Tibial artery (tissue), 4 donors: ENCODE data around the gene HIF1A.
"Not testable (repeated sequence)": the region's sequence is repeated elsewhere in the genome, so short reads cannot be mapped to it uniquely, and the experiment has no call there.

Experiments
- DNase-seq, 2 donors: peaks; one replicate each; pipeline ENCODE4 v3.0.0-alpha.2; 2019
- H3K27ac ChIP-seq, 2 donors: fragments of 200-600 bp; sonication (generic) in 1 of 2; 1 replicate in 1 of 2; 2 replicates in 1 of 2; pipeline ENCODE4 v1.5.1; 2018 to 2019; ENCODE audit warnings: mild to moderate bottlenecking in 1 of 2
- H3K27me3 ChIP-seq, 2 donors: fragments of 200-600 bp; sonication (generic) in 1 of 2; one replicate each; pipeline versions ENCODE4 v1.5.1 to v1.6.0; 2016 to 2019
- H3K36me3 ChIP-seq, 3 donors: fragments of 200-600 bp; sonication (generic) in 2 of 3; one replicate each; pipeline ENCODE4 v1.5.1; 2016 to 2019; ENCODE audit warnings: mild to moderate bottlenecking in 2 of 3
- H3K4me1 ChIP-seq, 4 donors: fragments of 200-600 bp; sonication (generic) in 2 of 4; 1 replicate in 3 of 4; 2 replicates in 1 of 4; pipeline ENCODE4 v1.5.1; 2016 to 2019
- H3K4me3 ChIP-seq, 2 donors: fragments of 200-600 bp; sonication (generic) in 1 of 2; 1 replicate in 1 of 2; 2 replicates in 1 of 2; pipeline ENCODE4 v1.5.1; 2018 to 2019; ENCODE audit warnings: mild to moderate bottlenecking in 2 of 2
- H3K9me3 ChIP-seq, 3 donors: fragments of 200-600 bp; sonication (generic) in 1 of 3; one replicate each; pipeline ENCODE4 v1.5.1; 2016 to 2019
- intact Hi-C: fragments of 100-400 bp; cut with DNase I; formaldehyde crosslinking; loops from one replicate; pipeline ENCODE4 v1.15.0; 2023; ENCODE audit warnings: low total_unique reads
- TF ChIP-seq, protein P1 (sequence below), 2 experiments: fragments of 200-600 bp in 1 of 2; fragments of 450-650 bp in 1 of 2; IDR thresholded peaks; one replicate each; pipeline ENCODE4 v1.5.1; 2017 to 2019; ENCODE audit warnings: antibody characterized with exemption in 2 of 2, mild to moderate bottlenecking in 1 of 2, moderate library complexity in 1 of 2

The HIF1A gene

DNA sequence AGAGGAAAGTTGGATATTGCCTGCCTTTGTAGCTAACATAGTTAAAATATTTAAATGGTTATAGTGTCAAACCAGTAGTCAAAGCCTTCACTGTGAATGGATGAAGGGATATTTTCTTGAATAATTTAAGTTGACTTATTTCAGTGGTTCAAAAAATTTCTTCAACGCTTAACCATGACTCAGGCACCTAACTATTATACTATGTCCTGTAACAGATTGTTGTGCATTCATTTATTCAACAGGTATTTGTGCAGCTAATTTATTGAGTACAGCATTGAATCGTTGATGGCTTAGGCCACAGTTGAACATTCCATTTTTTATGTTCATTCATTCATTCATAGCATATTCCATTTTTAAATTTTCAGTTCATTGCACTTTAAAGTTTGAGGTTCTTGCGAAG lies 9.2 kb downstream of the HIF1A start:
- Histone ChIP-seq H3K27me3 (no peaks in the 10 kb centered on the region), H3K4me3 (no peak overlapping the region), H3K27ac (no peak overlapping the region), H3K4me1 (peaks cover 0 to 51% (median 2%) of the 10 kb centered on the region in 4 donors), H3K9me3 (no peaks in the 10 kb centered on the region), H3K36me3 (no peaks in the 10 kb centered on the region)
- DNase-seq, result no peak
- TF ChIP-seq, protein P1, sequence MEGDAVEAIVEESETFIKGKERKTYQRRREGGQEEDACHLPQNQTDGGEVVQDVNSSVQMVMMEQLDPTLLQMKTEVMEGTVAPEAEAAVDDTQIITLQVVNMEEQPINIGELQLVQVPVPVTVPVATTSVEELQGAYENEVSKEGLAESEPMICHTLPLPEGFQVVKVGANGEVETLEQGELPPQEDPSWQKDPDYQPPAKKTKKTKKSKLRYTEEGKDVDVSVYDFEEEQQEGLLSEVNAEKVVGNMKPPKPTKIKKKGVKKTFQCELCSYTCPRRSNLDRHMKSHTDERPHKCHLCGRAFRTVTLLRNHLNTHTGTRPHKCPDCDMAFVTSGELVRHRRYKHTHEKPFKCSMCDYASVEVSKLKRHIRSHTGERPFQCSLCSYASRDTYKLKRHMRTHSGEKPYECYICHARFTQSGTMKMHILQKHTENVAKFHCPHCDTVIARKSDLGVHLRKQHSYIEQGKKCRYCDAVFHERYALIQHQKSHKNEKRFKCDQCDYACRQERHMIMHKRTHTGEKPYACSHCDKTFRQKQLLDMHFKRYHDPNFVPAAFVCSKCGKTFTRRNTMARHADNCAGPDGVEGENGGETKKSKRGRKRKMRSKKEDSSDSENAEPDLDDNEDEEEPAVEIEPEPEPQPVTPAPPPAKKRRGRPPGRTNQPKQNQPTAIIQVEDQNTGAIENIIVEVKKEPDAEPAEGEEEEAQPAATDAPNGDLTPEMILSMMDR (IDR thresholded peaks at IDR 0.05), result no peak
- intact Hi-C loops, result no loop called here

DNA sequence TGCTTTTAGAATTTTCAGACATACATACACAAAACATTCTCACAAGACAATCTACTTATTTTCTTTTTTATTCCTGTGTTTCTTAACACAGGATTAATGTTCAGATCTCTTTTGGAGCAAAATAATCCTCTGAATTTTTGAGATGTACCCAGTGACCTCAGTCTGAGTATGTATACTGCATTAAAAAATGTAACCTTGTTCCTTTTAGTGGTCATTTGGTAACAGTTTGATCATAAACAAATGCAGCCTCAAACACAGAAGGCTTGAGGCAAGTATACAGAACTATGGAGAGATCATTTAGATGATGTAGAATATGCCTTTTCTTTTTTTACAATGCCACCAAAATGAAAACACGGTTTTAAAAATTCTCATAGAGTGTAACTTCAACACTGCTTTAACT lies 9.7 kb downstream of the HIF1A start:
- intact Hi-C loops, result no loop called here
- TF ChIP-seq, protein P1 (IDR thresholded peaks at IDR 0.05), result no peak
- Histone ChIP-seq H3K9me3 (no peaks in the 10 kb centered on the region), H3K27ac (no peak overlapping the region), H3K4me1 (peaks cover 0 to 46% (median 2%) of the 10 kb centered on the region in 4 donors), H3K36me3 (no peaks in the 10 kb centered on the region), H3K4me3 (no peak overlapping the region), H3K27me3 (no peaks in the 10 kb centered on the region)
- no peak for DNase-seq

DNA sequence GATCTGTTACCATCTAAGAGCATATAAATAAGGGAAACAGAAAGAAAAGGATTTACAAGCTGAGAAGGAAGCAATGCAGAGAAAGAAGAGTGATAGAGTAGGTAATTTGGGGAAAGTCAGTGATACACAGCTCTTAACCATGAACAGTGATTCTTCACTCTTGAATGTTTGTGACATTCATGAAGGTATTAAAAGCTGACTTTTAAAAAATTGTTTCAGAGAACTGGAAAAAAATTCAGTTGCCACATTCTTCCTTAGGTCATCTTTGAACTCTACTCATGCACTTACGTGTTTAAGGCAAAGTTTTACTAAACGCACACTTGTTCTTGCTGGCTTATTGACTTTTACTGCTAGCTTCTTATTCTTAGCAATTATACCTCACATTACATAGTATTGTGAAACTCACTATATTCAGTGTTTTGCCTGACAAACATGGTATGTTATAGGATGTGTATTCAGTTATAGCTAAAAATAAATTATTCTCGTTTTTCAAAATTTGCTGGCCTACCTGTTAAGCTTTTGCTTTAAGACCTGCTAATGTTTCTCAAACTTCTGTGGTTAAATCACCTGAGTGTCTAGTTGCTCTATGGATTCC lies 10.9 kb downstream of the HIF1A start:
- no peaks in the 10 kb centered on the region for H3K27me3 ChIP-seq
- intact Hi-C loops, result no loop called here
- TF ChIP-seq, protein P1 (IDR thresholded peaks at IDR 0.05), result no peak
- no peak for DNase-seq
- H3K27ac ChIP-seq, result no peak overlapping the region
- no peak overlapping the region for H3K4me3 ChIP-seq
- H3K36me3 ChIP-seq, result no peaks in the 10 kb centered on the region
- peaks cover 0 to 43% (median 2%) of the 10 kb centered on the region in 4 donors for H3K4me1 ChIP-seq
- H3K9me3 ChIP-seq, result no peaks in the 10 kb centered on the region

DNA sequence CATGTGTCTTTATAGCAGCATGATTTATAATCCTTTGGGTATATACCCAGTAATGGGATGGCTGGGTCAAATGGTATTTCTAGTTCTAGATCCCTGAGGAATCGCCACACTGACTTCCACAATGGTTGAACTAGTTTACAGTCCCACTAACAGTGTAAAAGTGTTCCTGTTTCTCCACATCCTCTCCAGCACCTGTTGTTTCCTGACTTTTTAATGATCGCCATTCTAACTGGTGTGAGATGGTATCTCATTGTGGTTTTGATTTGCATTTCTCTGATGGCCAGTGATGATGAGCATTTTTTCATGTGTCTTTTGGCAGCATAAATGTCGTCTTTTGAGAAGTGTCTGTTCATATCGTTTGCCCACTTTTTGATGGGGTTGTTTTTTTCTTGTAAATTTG lies 12.5 kb downstream of the HIF1A start:
- H3K36me3 ChIP-seq, H3K27ac ChIP-seq, H3K4me3 ChIP-seq, H3K9me3 ChIP-seq, intact Hi-C loops, DNase-seq, H3K27me3 ChIP-seq: not testable (repeated sequence)
- H3K4me1 ChIP-seq, result peaks cover 0 to 49% (median 4%) of the 10 kb centered on the region in 4 donors

DNA sequence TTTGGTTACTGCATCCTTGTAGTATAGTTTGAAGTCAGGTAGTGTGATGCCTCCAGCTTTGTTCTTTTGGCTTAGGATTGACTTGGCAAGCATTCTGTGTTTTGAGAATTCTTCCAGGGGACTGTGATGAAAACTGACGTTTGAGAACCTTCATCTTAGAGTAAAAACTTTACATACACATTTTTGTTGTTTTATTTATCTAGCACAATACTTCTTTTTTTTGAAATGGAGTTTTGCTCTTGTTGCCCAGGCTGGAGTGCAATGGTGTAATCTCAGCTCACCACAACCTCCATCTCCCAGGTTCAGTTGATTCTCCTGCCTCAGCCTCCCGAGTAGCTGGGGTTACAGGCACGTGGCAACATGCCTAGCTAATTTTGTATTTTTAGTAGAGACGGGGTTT lies 13.4 kb downstream of the HIF1A start:
- H3K27me3 ChIP-seq, H3K4me3 ChIP-seq, intact Hi-C loops, H3K9me3 ChIP-seq, H3K27ac ChIP-seq, DNase-seq, H3K36me3 ChIP-seq: not testable (repeated sequence)
- peaks cover 0 to 47% (median 4%) of the 10 kb centered on the region in 4 donors for H3K4me1 ChIP-seq

DNA sequence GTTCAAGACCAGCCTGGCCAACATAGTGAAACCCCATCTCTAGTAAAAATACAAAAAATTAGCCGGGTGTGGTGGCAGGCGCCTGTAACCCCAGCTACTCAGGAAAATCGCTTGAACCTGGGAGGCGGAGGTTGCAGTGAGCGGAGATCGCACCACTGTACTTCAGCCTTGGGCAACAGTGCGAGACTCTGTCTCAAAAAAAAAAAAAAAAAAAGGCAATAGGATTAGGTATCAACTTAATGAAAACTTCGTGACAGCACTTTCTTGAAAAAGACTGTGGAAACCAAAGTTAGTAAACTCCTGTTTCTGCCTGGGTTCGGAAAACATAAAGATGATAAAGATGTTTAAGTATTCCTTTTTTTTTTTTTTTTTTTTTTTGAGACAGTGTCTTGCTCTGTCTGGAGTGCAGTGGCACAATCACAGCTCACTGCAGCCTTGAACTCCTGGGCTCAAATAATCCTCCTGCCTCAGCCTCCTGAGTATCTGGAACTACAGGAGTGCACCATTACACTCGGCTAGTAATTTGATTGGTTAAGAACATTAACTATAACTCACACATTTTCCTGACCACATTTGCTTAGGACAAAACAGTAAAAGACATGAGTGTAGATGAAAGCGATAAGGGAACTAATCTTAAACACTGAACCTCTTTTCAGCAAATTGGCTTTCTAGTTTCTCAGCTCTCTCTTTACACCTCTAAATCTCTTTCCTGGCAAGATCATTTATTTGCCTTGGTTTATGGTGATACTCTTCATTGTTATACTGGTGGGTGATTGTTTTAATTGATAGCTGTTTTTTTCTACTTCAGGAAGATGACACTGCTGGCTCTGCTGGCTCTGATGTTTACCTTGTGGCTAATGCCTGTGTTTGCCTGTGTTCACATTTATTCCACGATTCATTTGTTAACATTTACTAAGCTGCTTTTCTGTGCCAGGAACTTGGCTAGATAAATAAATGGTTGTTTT lies 15.8 kb downstream of the HIF1A start:
- Histone ChIP-seq H3K4me3 (no peak overlapping the region), H3K36me3 (no peaks in the 10 kb centered on the region), H3K9me3 (no peaks in the 10 kb centered on the region), H3K4me1 (peaks cover 0 to 60% (median 9%) of the 10 kb centered on the region in 4 donors), H3K27ac (no peak overlapping the region), H3K27me3 (no peaks in the 10 kb centered on the region)
- TF ChIP-seq, protein P1 (IDR thresholded peaks at IDR 0.05), result no peak
- no peak for DNase-seq
- intact Hi-C loops, result no loop called here
